Calu3 (cell line): ENCODE data around the gene RNASE11. TPM values are rescaled to one million over a fixed set of nuclear protein-coding genes. Genes with fewer than 3 reads are reported as not detected.

ENCODE experiments used
- BruUV-seq: library from RNA; stranded (reverse); fragments of 400-500 nt; replicated peaks from 2 replicates; lab custom pipeline; 2021; lab: Mats Ljungman, UMichigan
- CTCF ChIA-PET: fragments of 300-600 bp; sonication (Branson Sonifier 250); formaldehyde crosslinking; loops from one replicate; lab custom pipeline; 2022; ENCODE audit warnings: antibody characterized with exemption; lab: Charles Lee
- DNase-seq: peaks from one replicate; pipeline ENCODE4 v3.0.0; 2022
- H3K27ac Mint-ChIP-seq: one replicate; pipeline ENCODE4 v1.8.0; 2022; ENCODE audit warnings: mixed read lengths; ENCODE audit not compliant: unreplicated experiment
- H3K27me3 Mint-ChIP-seq: one replicate; pipeline ENCODE4 v1.8.0; 2022; ENCODE audit warnings: mixed read lengths; ENCODE audit not compliant: unreplicated experiment
- H3K36me3 Mint-ChIP-seq: one replicate; pipeline ENCODE4 v1.8.0; 2022; ENCODE audit warnings: mild to moderate bottlenecking, moderate library complexity, mixed read lengths; ENCODE audit not compliant: insufficient read depth, unreplicated experiment
- H3K4me1 Mint-ChIP-seq: one replicate; pipeline ENCODE4 v1.8.0; 2022; ENCODE audit warnings: mild to moderate bottlenecking, low read depth, mixed read lengths; ENCODE audit not compliant: unreplicated experiment
- H3K4me3 Mint-ChIP-seq: one replicate; pipeline ENCODE4 v1.8.0; 2022; ENCODE audit warnings: mild to moderate bottlenecking, low read depth, moderate library complexity, mixed read lengths; ENCODE audit not compliant: unreplicated experiment
- H3K9me3 Mint-ChIP-seq: one replicate; pipeline ENCODE4 v1.8.0; 2022; ENCODE audit warnings: low read depth, mixed read lengths; ENCODE audit not compliant: unreplicated experiment
- CTCF ChIP-seq: fragments of 200-600 bp; IDR thresholded peaks from one replicate; pipeline ENCODE4 v1.8.0; 2022; ENCODE audit warnings: antibody characterized with exemption; ENCODE audit not compliant: unreplicated experiment
- intact Hi-C: fragments of 100-400 bp; cut with micrococcal nuclease; formaldehyde crosslinking; loops from one replicate; pipeline ENCODE4 v1.10.0; 2022; ENCODE audit not compliant: unreplicated experiment
- total RNA-seq: library from RNA; stranded (reverse); gene quantifications from 2 replicates; pipeline ENCODE4 v1.2.3, GENCODE V29; 2022

Gene RNASE11
- total RNA-seq, 1 experiment from 2014 or later = not detected

DNA sequence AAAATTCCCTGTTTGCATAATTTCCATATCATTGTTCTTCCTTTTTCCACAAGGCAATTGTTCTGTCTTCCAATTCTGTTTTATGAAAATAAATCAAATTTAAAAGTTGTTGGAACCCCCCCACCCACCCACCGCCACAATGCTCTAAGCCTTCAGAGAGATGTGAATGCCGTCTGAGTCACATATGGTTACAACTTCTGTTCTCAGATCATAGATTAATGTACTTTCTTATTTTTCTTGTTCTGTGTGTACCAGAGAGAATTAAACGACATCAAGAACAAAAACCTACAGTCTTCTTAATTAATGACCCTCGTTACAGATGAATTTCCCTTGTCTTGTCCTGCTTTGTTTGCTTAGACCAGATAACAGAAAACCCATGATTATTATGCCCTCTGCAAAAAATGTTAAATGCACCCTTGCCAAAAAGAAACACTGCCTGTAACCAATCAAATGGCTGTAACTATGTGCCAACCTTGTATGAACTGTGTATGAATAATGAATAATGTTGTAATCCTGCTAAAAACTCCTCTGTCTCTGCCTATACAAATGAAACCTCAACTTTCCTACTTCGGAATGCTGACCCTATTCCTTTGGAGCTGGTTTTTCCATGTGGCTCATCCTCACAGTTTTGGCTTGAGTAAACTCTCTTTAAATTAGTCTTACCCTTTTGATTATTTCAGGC, 39.7 kb upstream of the RNASE11 start:
- peaks cover 22% of the 10 kb centered on the region for H3K27me3 Mint-ChIP-seq
- H3K4me3 Mint-ChIP-seq = peak overlapping the region; percentile 0
- no TSS peak for BruUV-seq
- intact Hi-C loops = no loop called here
- H3K4me1 Mint-ChIP-seq = peaks cover 46% of the 10 kb centered on the region
- CTCF ChIA-PET = interaction anchor here (0.8 kb wide), 1 partner anchor 18 kb away, joined by 4 read pairs; no protein-coding TSS in a partner anchor
- no peak for DNase-seq
- TF ChIP-seq CTCF = no peak
- H3K9me3 Mint-ChIP-seq = no peaks in the 10 kb centered on the region
- H3K27ac Mint-ChIP-seq = no peak overlapping the region
- H3K36me3 Mint-ChIP-seq = peaks cover 42% of the 10 kb centered on the region

DNA sequence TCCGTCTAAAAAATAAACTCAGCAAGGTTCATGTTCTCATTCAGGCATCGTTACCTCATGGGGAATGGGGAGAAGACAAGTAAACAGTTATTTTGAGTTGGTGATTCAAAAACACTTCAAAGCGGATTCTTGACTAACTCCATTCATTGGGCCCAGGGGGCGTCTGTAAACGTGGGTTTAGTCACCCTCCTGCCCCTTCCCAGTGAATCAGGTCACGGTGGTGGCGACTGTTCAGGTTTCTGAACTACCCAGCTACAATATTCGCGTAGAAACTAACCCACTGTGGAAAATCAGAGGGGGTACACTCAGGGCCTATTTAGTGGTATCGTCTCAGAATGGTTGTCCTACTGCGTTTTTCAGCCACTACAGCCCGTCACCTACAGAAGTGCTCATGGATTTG, 38.5 kb upstream of the RNASE11 start:
- intact Hi-C loops = no loop called here
- peaks cover 46% of the 10 kb centered on the region for H3K4me1 Mint-ChIP-seq
- no peaks in the 10 kb centered on the region for H3K9me3 Mint-ChIP-seq
- H3K36me3 Mint-ChIP-seq = peaks cover 33% of the 10 kb centered on the region
- no peak for TF ChIP-seq CTCF
- CTCF ChIA-PET = no interaction called here
- H3K4me3 Mint-ChIP-seq = no peak overlapping the region
- DNase-seq = no peak
- H3K27me3 Mint-ChIP-seq = peaks cover 22% of the 10 kb centered on the region
- no peak overlapping the region for H3K27ac Mint-ChIP-seq
- no TSS peak for BruUV-seq

GRCh38 chr14:20624495-20625070, 36.8 kb upstream of the RNASE11 start:
- DNase-seq = peak; percentile 69
- CTCF ChIA-PET = no interaction called here
- peak overlapping the region; percentile 99 for H3K27ac Mint-ChIP-seq

DNA sequence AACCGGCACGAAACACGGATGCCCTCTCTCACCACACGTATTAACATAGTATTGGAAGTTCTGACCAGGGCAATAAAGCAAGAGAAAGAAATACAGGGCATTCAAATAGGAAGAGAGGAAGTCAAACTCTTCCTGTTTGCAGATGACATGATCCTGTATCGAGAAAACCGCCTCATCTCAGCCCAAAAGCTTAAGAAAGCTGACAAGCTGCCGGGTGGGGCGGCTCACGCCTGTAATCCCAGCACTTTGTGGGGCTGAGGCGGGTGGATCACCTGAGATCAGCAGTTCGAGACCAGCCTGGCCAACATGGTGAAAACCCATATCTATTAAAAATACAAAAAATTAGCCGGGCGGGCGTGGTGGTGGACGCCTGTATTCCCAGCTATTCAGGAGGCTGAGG, 36.0 kb upstream of the RNASE11 start:
- no peak overlapping the region for H3K4me3 Mint-ChIP-seq
- H3K27me3 Mint-ChIP-seq = peaks cover 19% of the 10 kb centered on the region
- H3K4me1 Mint-ChIP-seq = peaks cover 37% of the 10 kb centered on the region
- no TSS peak for BruUV-seq
- DNase-seq = no peak
- peaks cover 21% of the 10 kb centered on the region for H3K36me3 Mint-ChIP-seq
- intact Hi-C loops = loop anchor here (2.0 kb wide), 1 partner anchor 59 kb away; no protein-coding TSS in a partner anchor
- H3K9me3 Mint-ChIP-seq = no peaks in the 10 kb centered on the region
- no peak overlapping the region for H3K27ac Mint-ChIP-seq
- TF ChIP-seq CTCF = no peak
- CTCF ChIA-PET = no interaction called here

More at GRCh38 chr14:20624495-20625070, 36.8 kb upstream of the RNASE11 start:
- peaks cover 21% of the 10 kb centered on the region for H3K36me3 Mint-ChIP-seq
- H3K9me3 Mint-ChIP-seq = no peaks in the 10 kb centered on the region
- peaks cover 38% of the 10 kb centered on the region for H3K4me1 Mint-ChIP-seq
- no TSS peak for BruUV-seq
- no peak for TF ChIP-seq CTCF
- H3K27me3 Mint-ChIP-seq = peaks cover 22% of the 10 kb centered on the region
- H3K4me3 Mint-ChIP-seq = peak overlapping the region; percentile 67
- intact Hi-C loops = loop anchor here (2.0 kb wide), 1 partner anchor 58 kb away; no protein-coding TSS in a partner anchor
